ENCODE measurements around the gene COQ8A. TPM values are rescaled to one million over a fixed set of nuclear protein-coding genes. Genes with fewer than 3 reads are reported as not detected.

Gene COQ8A
- total RNA-seq, 1 experiment from 2014 or later: 35.3 TPM

GRCh38 chr1:226983247-226983991 lies 43.3 kb downstream of the COQ8A start:
- intact Hi-C loops (cut with micrococcal nuclease): no loop called here
- DNase-seq (ENCODE audit: low read depth, low spot score): no peak
- ChIA-PET RAD21 (ENCODE audit: low non-redundant PET in 1 of 2, low total read pairs in 2 of 2, uncharacterized antibody in 2 of 2, unreplicated experiment in 2 of 2) (no interaction called here), CTCF (no interaction called here), POLR2A (interaction anchor here (0.7 kb wide), 1 partner anchor 14 kb away, joined by 3 read pairs; no protein-coding TSS in a partner anchor)
- Histone ChIP-seq H3K27me3 (ENCODE audit: insufficient read depth, low read length) (no peaks in the 10 kb centered on the region), H3K9ac (ENCODE audit: low read length) (no peak overlapping the region), H3K4me3 (replicated peaks in 1 of 2; ENCODE audit: low read depth in 1 of 2, low read length in 2 of 2) (no peak overlapping the region), H3K27ac (ENCODE audit: low read depth, low read length) (no peak overlapping the region), H3K4me1 (ENCODE audit: control insufficient read depth in 1 of 2, insufficient read depth in 2 of 2, low read length in 2 of 2) (no peaks in the 10 kb centered on the region), H3K4me2 (ENCODE audit: low read length) (no peak overlapping the region), H3K9me3 (ENCODE audit: control insufficient read depth in 1 of 2, insufficient read depth in 1 of 2, low read depth in 1 of 2, low read length in 2 of 2) (no peaks in the 10 kb centered on the region), H4K20me1 (ENCODE audit: insufficient read depth) (no peaks in the 10 kb centered on the region), H2AFZ (ENCODE audit: low read depth, low read length, poor library complexity, severe bottlenecking) (no peak overlapping the region), H3K79me2 (ENCODE audit: insufficient read depth, low read length) (no peaks in the 10 kb centered on the region), H3K36me3 (ENCODE audit: control insufficient read depth in 1 of 2, insufficient read depth in 2 of 2, low read length in 2 of 2) (no peaks in the 10 kb centered on the region), H3K9me2 (ENCODE audit: insufficient read depth) (no peaks in the 10 kb centered on the region)
- ATAC-seq: no peak
- no peak for TF ChIP-seq POLR2AphosphoS5 (IDR thresholded peaks at IDR 0.05; ENCODE audit: low read depth, low read length)
- TF ChIP-seq RAD21 (IDR thresholded peaks at IDR 0.05; ENCODE audit: low read depth): no peak
- TF ChIP-seq FOSL1 (IDR thresholded peaks at IDR 0.05; ENCODE audit: low read depth): no peak
- no peak for TF ChIP-seq SP1 (IDR thresholded peaks at IDR 0.05; ENCODE audit: low read depth)
- no TSS peak for BruUV-seq (replicated peaks)

DNA sequence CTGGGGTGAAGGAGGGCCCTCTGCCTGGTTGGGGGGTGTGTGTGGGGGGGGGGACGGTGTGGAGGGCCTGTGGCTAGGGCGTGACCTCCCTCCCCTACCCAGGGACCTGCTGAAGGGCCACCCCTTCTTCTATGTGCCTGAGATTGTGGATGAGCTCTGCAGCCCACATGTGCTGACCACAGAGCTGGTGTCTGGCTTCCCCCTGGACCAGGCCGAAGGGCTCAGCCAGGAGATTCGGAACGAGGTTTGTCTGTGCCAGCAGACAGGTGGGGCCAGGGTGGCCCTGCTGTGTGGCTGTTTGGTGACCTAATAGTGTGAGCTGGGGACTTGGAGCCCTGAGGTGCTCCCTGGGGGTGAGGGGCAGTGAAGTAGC lies 43.9 kb downstream of the COQ8A start:
- H3K4me3 ChIP-seq (replicated peaks in 1 of 2; ENCODE audit: low read depth in 1 of 2, low read length in 2 of 2): no peak overlapping the region
- no peaks in the 10 kb centered on the region for H3K79me2 ChIP-seq (ENCODE audit: insufficient read depth, low read length)
- peak; percentile 10; the same call in 1 of the 2 replicates for ATAC-seq
- ChIA-PET RAD21 (ENCODE audit: low non-redundant PET in 1 of 2, low total read pairs in 2 of 2, uncharacterized antibody in 2 of 2, unreplicated experiment in 2 of 2) (no interaction called here), POLR2A (interaction anchor here (0.7 kb wide), 1 partner anchor 15 kb away, joined by 3 read pairs; no protein-coding TSS in a partner anchor), CTCF (no interaction called here)
- H2AFZ ChIP-seq (ENCODE audit: low read depth, low read length, poor library complexity, severe bottlenecking): no peak overlapping the region
- intact Hi-C loops (cut with micrococcal nuclease): no loop called here
- no TSS peak for BruUV-seq (replicated peaks)
- no peaks in the 10 kb centered on the region for H3K9me2 ChIP-seq (ENCODE audit: insufficient read depth)
- no peak for DNase-seq (ENCODE audit: low read depth, low spot score)
- no peaks in the 10 kb centered on the region for H3K4me1 ChIP-seq (ENCODE audit: control insufficient read depth in 1 of 2, insufficient read depth in 2 of 2, low read length in 2 of 2)
- no peak overlapping the region for H3K27ac ChIP-seq (ENCODE audit: low read depth, low read length)
- H4K20me1 ChIP-seq (ENCODE audit: insufficient read depth): no peaks in the 10 kb centered on the region
- H3K9ac ChIP-seq (ENCODE audit: low read length): no peak overlapping the region
- H3K4me2 ChIP-seq (ENCODE audit: low read length): no peak overlapping the region
- H3K9me3 ChIP-seq (ENCODE audit: control insufficient read depth in 1 of 2, insufficient read depth in 1 of 2, low read depth in 1 of 2, low read length in 2 of 2): no peaks in the 10 kb centered on the region
- H3K27me3 ChIP-seq (ENCODE audit: insufficient read depth, low read length): no peaks in the 10 kb centered on the region
- H3K36me3 ChIP-seq (ENCODE audit: control insufficient read depth in 1 of 2, insufficient read depth in 2 of 2, low read length in 2 of 2): no peaks in the 10 kb centered on the region
- TF ChIP-seq EZH2phosphoT487 (IDR thresholded peaks at IDR 0.05; ENCODE audit: borderline replicate concordance): no peak
- TF ChIP-seq, protein P1, sequence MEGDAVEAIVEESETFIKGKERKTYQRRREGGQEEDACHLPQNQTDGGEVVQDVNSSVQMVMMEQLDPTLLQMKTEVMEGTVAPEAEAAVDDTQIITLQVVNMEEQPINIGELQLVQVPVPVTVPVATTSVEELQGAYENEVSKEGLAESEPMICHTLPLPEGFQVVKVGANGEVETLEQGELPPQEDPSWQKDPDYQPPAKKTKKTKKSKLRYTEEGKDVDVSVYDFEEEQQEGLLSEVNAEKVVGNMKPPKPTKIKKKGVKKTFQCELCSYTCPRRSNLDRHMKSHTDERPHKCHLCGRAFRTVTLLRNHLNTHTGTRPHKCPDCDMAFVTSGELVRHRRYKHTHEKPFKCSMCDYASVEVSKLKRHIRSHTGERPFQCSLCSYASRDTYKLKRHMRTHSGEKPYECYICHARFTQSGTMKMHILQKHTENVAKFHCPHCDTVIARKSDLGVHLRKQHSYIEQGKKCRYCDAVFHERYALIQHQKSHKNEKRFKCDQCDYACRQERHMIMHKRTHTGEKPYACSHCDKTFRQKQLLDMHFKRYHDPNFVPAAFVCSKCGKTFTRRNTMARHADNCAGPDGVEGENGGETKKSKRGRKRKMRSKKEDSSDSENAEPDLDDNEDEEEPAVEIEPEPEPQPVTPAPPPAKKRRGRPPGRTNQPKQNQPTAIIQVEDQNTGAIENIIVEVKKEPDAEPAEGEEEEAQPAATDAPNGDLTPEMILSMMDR (IDR thresholded peaks at IDR 0.05 in 2 of 3, conservative IDR thresholded peaks at IDR 0.05 in 1 of 3; ENCODE audit: borderline replicate concordance in 1 of 3, insufficient read depth in 1 of 3, low read depth in 2 of 3, low read length in 2 of 3): no peak
- no peak for TF ChIP-seq ELF1 (IDR thresholded peaks at IDR 0.05; ENCODE audit: borderline replicate concordance, low read depth)
- TF ChIP-seq JUND (IDR thresholded peaks at IDR 0.05): no peak
- TF ChIP-seq CBX3 (IDR thresholded peaks at IDR 0.05; ENCODE audit: low read depth): no peak
- TF ChIP-seq ZNF274 (IDR thresholded peaks at IDR 0.05; ENCODE audit: low read depth, low read length): no peak
- TF ChIP-seq MAX (IDR thresholded peaks at IDR 0.05): no peak
- TF ChIP-seq SIN3A (IDR thresholded peaks at IDR 0.05; ENCODE audit: low read depth): no peak
- no peak for TF ChIP-seq ZBTB33 (IDR thresholded peaks at IDR 0.05; ENCODE audit: extremely low read depth, insufficient replicate concordance, low read length)
- no peak for TF ChIP-seq ZFX (IDR thresholded peaks at IDR 0.05)
- TF ChIP-seq POLR2AphosphoS5 (IDR thresholded peaks at IDR 0.05; ENCODE audit: low read depth, low read length): no peak
- no peak for TF ChIP-seq SP1 (IDR thresholded peaks at IDR 0.05; ENCODE audit: low read depth)
- no peak for TF ChIP-seq CEBPB (IDR thresholded peaks at IDR 0.05; ENCODE audit: low read depth)
- TF ChIP-seq EGR1 (IDR thresholded peaks at IDR 0.05; ENCODE audit: low read depth): no peak
- TF ChIP-seq EZH2 (IDR thresholded peaks at IDR 0.05): no peak
- TF ChIP-seq SRF (IDR thresholded peaks at IDR 0.05; ENCODE audit: low read depth): no peak
